SKM-1 treated with dmso at 0.1 percent for 144 hours (cell line): Measurements from ENCODE around the gene PITX3.
"Not testable (repeated sequence)": the region's sequence is repeated elsewhere in the genome, so short reads cannot be mapped to it uniquely, and the experiment has no call there.

Experiments used
- DNase-seq: peaks from one replicate; lab custom pipeline; 2025; ENCODE audit not compliant: unreplicated experiment; lab: John Stamatoyannopoulos, UW

PITX3 gene

GRCh38 chr10:102229810-102230263, 11.5 kb downstream of the PITX3 start:
- DNase-seq, result peak; percentile 72

GRCh38 chr10:102227050-102227449, 14.3 kb downstream of the PITX3 start:
- DNase-seq, result peak; percentile 92

GRCh38 chr10:102226542-102226870, 14.8 kb downstream of the PITX3 start:
- no peak for DNase-seq

GRCh38 chr10:102225646-102226541, 15.4 kb downstream of the PITX3 start, which contains the start of gene ELOVL3:
Gene ELOVL3 (plus strand): TSS chr10:102226299. CDS start chr10:102226549, 250 bp downstream.
- DNase-seq, result no peak

- DNase-seq, result no peak
Observed at GRCh38 chr10:102222797-102223196, 18.5 kb downstream of the PITX3 start.

GRCh38 chr10:102220612-102221011, 20.7 kb downstream of the PITX3 start:
- DNase-seq, result no peak

GRCh38 chr10:102219370-102219769, 21.9 kb downstream of the PITX3 start:
- DNase-seq, result no peak

- DNase-seq, result peak; percentile 30
Observed at GRCh38 chr10:102213599-102213998, 27.7 kb downstream of the PITX3 start.

GRCh38 chr10:102211615-102212299, 29.6 kb downstream of the PITX3 start:
- DNase-seq, result no peak

GRCh38 chr10:102208311-102209035, 32.8 kb downstream of the PITX3 start:
- no peak for DNase-seq

GRCh38 chr10:102202386-102202785, 38.9 kb downstream of the PITX3 start:
- no peak for DNase-seq

- no peak for DNase-seq
Observed at GRCh38 chr10:102200751-102201640, 40.3 kb downstream of the PITX3 start.

GRCh38 chr10:102198027-102198426, 43.3 kb downstream of the PITX3 start:
- DNase-seq, result no peak

GRCh38 chr10:102196893-102197292, 44.4 kb downstream of the PITX3 start:
- DNase-seq, result no peak

GRCh38 chr10:102195296-102195870, 45.9 kb downstream of the PITX3 start:
- DNase-seq, result no peak

GRCh38 chr10:102191956-102192355, 49.4 kb downstream of the PITX3 start:
- DNase-seq, result no peak

GRCh38 chr10:102188941-102189898, 52.1 kb downstream of the PITX3 start:
- not testable (repeated sequence) for DNase-seq

GRCh38 chr10:102188298-102188940, 52.9 kb downstream of the PITX3 start:
- no peak for DNase-seq
